Measurements from ENCODE around the gene USP54. TPM values are rescaled to one million over a fixed set of nuclear protein-coding genes. Genes with fewer than 3 reads are reported as not detected.

USP54 gene
- total RNA-seq, 4 donors from 2014 or later = 17.8 to 37.4 (median 32.7) TPM

DNA sequence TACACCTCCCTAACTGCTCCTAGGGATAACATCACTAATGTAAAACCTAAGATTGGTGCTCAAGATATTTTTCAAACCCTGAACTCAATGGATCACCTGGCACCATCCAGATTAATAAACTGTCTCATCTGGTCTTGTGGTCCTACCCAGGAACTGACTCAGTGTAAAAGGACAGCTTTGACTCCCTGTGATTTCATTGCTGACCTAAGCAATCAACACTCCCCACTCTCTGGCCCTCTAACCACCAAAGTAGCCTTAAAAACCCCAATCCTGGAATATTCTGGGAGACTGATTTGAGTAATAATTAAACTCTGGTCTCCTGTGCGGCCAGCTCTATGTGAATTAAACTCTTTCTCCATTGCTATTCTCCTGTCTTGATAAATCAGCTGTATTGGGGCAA is 6.2 kb upstream of the USP54 start:
- TF ChIP-seq, protein P1, sequence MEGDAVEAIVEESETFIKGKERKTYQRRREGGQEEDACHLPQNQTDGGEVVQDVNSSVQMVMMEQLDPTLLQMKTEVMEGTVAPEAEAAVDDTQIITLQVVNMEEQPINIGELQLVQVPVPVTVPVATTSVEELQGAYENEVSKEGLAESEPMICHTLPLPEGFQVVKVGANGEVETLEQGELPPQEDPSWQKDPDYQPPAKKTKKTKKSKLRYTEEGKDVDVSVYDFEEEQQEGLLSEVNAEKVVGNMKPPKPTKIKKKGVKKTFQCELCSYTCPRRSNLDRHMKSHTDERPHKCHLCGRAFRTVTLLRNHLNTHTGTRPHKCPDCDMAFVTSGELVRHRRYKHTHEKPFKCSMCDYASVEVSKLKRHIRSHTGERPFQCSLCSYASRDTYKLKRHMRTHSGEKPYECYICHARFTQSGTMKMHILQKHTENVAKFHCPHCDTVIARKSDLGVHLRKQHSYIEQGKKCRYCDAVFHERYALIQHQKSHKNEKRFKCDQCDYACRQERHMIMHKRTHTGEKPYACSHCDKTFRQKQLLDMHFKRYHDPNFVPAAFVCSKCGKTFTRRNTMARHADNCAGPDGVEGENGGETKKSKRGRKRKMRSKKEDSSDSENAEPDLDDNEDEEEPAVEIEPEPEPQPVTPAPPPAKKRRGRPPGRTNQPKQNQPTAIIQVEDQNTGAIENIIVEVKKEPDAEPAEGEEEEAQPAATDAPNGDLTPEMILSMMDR (IDR thresholded peaks at IDR 0.05) = no peak
- TF ChIP-seq POLR2A (IDR thresholded peaks at IDR 0.05) = no peak
- Histone ChIP-seq H3K27ac (no peak overlapping the region), H3K36me3 (no peaks in the 10 kb centered on the region), H3K4me3 (no peak overlapping the region), H3K4me1 (peaks cover 0 to 24% (median 5%) of the 10 kb centered on the region in 3 donors), H3K27me3 (no peaks in the 10 kb centered on the region), H3K9me3 (no peaks in the 10 kb centered on the region)
- intact Hi-C loops (cut with DNase I) = no loop called here
- no peak for DNase-seq
- WGBS, 2 donors = 87 to 100% methylated on average over 1 of the region's 1 CpG

DNA sequence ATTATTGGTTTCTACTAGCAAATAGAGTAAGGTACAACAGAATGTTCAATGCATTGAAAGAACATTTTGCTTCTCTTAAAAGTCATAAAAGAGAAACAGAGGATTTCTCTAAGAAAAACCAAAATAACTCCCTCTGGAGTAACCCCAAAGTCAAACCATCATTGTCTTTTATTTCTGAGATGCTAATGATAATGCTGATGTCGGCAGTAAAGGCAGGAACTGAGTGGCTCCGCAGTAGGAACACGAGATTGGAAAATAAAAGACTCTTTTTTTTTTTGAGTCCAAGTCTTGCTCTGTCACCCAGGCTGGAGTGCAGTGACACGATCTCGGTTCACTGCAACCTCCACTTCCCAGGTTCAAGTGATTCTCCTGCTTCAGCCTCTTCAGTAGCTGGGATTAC is 2.7 kb upstream of the USP54 start:
- Histone ChIP-seq H3K27ac (no peak overlapping the region), H3K36me3 (no peaks in the 10 kb centered on the region), H3K9me3 (no peaks in the 10 kb centered on the region), H3K4me1 (peaks cover 0 to 39% (median 0%) of the 10 kb centered on the region in 3 donors), H3K27me3 (no peaks in the 10 kb centered on the region), H3K4me3 (no peak overlapping the region)
- intact Hi-C loops (cut with DNase I) = no loop called here
- 82 to 91% methylated on average over 5 of the region's 5 CpGs for WGBS, 2 donors
- DNase-seq = no peak
- TF ChIP-seq POLR2A (IDR thresholded peaks at IDR 0.05) = no peak

DNA sequence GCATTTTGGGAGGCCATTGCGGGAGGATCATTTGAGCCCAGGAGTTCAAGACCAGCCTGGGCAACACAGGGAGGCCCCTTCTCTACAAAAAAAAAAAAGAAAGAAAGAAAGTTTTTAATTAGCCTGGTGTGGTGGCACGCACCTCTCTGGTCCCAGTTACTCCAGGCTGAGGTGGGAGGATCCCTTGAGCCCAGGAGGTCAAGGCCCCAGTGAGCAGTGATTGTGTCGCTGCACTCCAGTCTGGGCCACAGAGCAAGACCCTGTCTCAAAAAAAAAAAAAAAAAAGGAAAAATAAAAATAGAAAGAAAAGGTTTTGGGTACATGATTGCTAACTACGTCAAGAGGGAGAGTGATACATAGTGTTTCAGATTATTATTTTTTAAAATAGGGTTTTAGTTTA is 2.0 kb upstream of the USP54 start:
- no peak for DNase-seq
- H3K4me3 ChIP-seq = no peak overlapping the region
- TF ChIP-seq POLR2A (IDR thresholded peaks at IDR 0.05) = no peak
- TF ChIP-seq, protein P1 (IDR thresholded peaks at IDR 0.05) = no peak
- H3K27ac ChIP-seq = no peak overlapping the region
- no peaks in the 10 kb centered on the region for H3K36me3 ChIP-seq
- WGBS, 2 donors = 87 to 95% methylated on average over 4 of the region's 4 CpGs
- no peaks in the 10 kb centered on the region for H3K27me3 ChIP-seq
- intact Hi-C loops (cut with DNase I) = no loop called here
- H3K9me3 ChIP-seq = no peaks in the 10 kb centered on the region
- H3K4me1 ChIP-seq = peaks cover 0 to 46% (median 0%) of the 10 kb centered on the region in 3 donors

DNA sequence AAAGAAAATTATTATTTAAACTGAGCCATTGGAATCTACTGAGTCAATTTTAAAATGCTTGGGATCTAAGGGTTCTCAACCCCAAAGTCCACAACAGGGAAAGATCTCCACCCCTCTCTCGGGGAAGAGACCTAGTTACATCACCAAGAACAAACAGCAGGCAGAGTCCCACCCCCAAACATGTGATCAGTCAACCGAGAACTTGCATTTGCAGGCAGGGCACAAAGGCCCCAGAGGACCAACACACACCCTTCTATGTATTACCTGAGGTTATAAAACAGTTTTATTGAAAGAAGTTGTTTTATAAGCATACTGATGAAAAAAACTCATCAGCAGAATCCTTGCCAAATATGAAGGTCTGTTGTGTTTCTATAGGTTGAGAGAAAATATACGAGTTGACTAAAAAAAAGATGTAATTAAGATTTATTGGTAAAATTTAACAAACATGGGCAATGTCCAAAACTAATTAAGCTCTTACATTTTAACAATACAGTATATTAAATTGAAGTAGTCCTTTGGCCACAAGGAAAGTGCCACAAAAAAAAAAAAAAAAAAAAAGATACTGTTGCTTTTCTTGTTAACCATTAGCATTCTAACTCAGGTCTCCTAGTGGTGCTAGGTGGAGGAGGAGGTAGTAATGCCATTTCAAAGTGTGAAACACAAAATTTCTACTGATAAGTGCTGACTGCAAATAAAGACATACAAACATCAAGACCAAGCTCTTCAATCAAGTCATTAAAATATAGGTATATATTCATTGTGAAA is 975 bp upstream of the USP54 start:
- no peak for DNase-seq
- Histone ChIP-seq H3K36me3 (no peaks in the 10 kb centered on the region), H3K27ac (peak overlapping the region; percentile 61 to 83 (median 68)), H3K4me1 (peaks cover 0 to 52% (median 4%) of the 10 kb centered on the region in 3 donors), H3K27me3 (no peaks in the 10 kb centered on the region), H3K9me3 (no peaks in the 10 kb centered on the region), H3K4me3 (peak overlapping the region in 2 of 4 donors; percentile 10 to 18)
- TF ChIP-seq, protein P1 (IDR thresholded peaks at IDR 0.05) = no peak
- TF ChIP-seq POLR2A (IDR thresholded peaks at IDR 0.05) = no peak
- intact Hi-C loops (cut with DNase I) = no loop called here
- WGBS, 2 donors = 40 to 42% methylated on average over 3 of the region's 3 CpGs

DNA sequence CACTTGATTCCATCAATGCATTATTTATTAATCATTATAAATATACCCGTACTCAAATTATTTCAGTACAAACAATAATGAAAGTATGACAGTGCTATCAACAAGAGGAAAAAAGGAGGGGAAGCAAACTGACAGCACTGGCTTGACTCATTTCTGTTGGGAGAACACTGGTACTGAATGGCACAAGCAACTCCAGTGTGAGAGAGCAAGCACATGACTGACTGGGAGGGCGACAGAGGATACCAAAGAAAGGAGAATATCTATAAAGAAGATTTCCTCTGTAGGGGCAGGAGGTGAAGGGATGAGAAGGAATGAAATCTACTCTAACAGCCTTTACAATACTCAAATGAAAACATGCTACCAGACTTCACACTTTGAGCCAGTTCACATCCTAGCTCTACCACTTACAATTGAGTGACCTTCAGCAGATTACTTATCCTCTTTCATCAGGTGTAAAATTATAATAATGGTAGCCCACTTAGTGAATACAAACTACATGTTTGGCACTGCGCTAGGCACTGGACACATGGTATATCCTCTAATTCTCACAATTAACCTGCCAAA is 1.5 kb downstream of the USP54 start:
- H3K4me3 ChIP-seq = peak overlapping the region in 3 of 4 donors; percentile 0 to 13 (median 1)

More for the DNA sequence above, 1.5 kb downstream of the USP54 start:
- Histone ChIP-seq H3K9me3 (no peaks in the 10 kb centered on the region), H3K36me3 (no peaks in the 10 kb centered on the region), H3K27me3 (no peaks in the 10 kb centered on the region), H3K27ac (peak overlapping the region in 3 of 4 donors; percentile 24 to 74 (median 63)), H3K4me1 (peaks cover 0 to 66% (median 6%) of the 10 kb centered on the region in 3 donors)
- intact Hi-C loops (cut with DNase I) = no loop called here
- 81 to 85% methylated on average over 3 of the region's 3 CpGs for WGBS, 2 donors
- TF ChIP-seq, protein P1 (IDR thresholded peaks at IDR 0.05) = no peak
- no peak for TF ChIP-seq POLR2A (IDR thresholded peaks at IDR 0.05)
- no peak for DNase-seq

Data from esophagus squamous epithelium (tissue), 5 donors.